Prostate gland (tissue), 2 donors: Measurements from ENCODE around the gene HSPB6.

ENCODE experiments used
- CTCF ChIP-seq, 4 experiments: fragments of 200-600 bp in 2 of 4; fragments of 450-650 bp in 2 of 4; sonication (generic) in 2 of 4; IDR thresholded peaks; 1 replicate in 3 of 4; 2 replicates in 1 of 4; pipeline ENCODE4 v1.5.1; 2016 to 2019; ENCODE audit warnings: antibody characterized with exemption in 4 of 4, mild to moderate bottlenecking in 2 of 4, moderate library complexity in 2 of 4
- POLR2A ChIP-seq: fragments of 450-650 bp; IDR thresholded peaks from one replicate; pipeline ENCODE4 v1.6.1; 2016; ENCODE audit warnings: antibody characterized with exemption, mild to moderate bottlenecking

DNA sequence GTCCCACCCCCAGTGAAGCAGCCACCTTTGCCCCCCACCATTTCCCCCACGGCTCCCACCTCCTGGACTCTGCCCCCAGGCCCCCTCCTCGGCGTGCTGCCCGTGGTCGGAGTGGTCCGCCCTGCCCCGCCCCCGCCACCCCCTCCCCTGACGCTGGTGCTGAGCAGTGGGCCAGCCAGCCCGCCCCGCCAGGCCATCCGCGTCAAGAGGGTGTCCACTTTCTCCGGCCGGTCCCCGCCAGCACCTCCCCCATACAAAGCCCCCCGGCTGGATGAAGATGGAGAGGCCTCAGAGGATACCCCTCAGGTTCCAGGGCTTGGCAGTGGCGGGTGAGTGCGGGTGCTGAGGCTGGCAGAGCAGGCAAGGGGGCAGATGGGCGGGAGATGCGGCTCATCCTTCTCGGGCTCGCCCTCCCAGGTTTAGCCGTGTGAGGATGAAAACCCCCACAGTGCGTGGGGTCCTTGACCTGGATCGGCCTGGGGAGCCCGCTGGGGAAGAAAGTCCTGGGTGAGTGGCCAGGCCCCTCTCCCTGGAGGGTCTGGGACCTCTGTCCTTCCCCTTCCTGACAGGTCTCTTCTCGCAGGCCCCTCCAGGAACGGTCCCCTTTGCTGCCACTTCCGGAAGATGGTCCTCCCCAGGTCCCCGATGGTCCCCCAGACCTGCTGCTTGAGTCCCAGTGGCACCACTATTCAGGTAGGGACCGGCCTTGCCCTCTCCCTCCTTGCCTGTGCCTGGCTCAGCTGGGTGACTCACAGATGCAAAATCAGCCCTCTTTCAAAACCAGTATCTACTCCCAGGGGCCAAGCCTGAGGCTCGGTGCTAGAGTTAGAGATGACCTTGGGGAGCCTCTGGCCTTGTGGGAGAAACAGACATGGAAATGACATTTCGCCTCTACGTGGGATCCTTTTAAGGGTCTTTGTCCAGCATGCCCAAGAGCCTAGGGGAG is 23.4 kb downstream of the HSPB6 start:
- TF ChIP-seq CTCF (IDR thresholded peaks at IDR 0.05) (no peak), POLR2A (no peak)
